IPS DF 6.9 (cell line): ENCODE measurements around the gene IFT80.

ENCODE experiments used
- DNase-seq: peaks from one replicate; pipeline ENCODE4 v3.0.0-alpha.2; 2013; ENCODE audit warnings: low read depth, low spot score
- H3K27ac ChIP-seq: one replicate; pipeline ENCODE4 v1.5.1; 2013; ENCODE audit warnings: low read length, control low read depth
- H3K27me3 ChIP-seq: 2 replicates; pipeline ENCODE4 v1.6.1; 2013; ENCODE audit warnings: mild to moderate bottlenecking, low read length; ENCODE audit not compliant: control insufficient read depth, insufficient read depth
- H3K36me3 ChIP-seq: 2 replicates; pipeline ENCODE4 v1.6.1; 2013; ENCODE audit warnings: low read length; ENCODE audit not compliant: control insufficient read depth, insufficient read depth
- H3K4me1 ChIP-seq: 2 replicates; pipeline ENCODE4 v1.6.1; 2013; ENCODE audit warnings: low read length; ENCODE audit not compliant: control insufficient read depth, insufficient read depth
- H3K4me3 ChIP-seq: 2 replicates; pipeline ENCODE4 v1.5.1; 2013; ENCODE audit warnings: mild to moderate bottlenecking, low read length
- H3K9me3 ChIP-seq: 2 replicates; pipeline ENCODE4 v1.6.1; 2013; ENCODE audit warnings: low read length, inconsistent platforms; ENCODE audit not compliant: control insufficient read depth, insufficient read depth
- WGBS: extraction: QIAGEN DNeasy Blood & Tissue Kit; methylation state at CpG from one replicate; pipeline ENCODE4 v1.1.7; 2013; ENCODE audit warnings: mixed read lengths, missing lambda C conversion rate; ENCODE audit not compliant: insufficient read length, insufficient coverage; 5-methylcytosine and 5-hydroxymethylcytosine counted together

The IFT80 gene

DNA sequence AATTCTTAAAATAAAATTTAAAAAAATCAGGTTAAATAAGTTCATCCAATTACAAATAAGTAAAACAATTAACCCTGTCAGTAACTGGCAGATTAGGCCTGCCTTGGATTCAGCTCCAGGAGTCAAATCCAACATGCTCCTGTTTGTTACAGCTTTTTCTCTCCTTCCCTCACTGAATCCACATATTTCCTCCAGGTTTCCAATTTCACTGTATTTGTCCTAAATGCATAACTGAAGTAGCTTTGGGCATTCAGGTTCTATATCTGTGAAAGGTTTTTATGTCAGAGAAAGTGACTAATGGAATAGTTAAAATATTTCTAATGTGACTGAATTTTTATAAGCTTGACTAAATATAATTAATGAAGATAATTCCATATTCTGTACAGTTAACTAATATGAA, 79.7 kb downstream of the IFT80 start:
- Histone ChIP-seq H3K27me3 (no peaks in the 10 kb centered on the region), H3K36me3 (no peaks in the 10 kb centered on the region), H3K4me3 (no peak overlapping the region), H3K9me3 (no peaks in the 10 kb centered on the region), H3K4me1 (no peaks in the 10 kb centered on the region), H3K27ac (no peak overlapping the region)
- DNase-seq, result no peak

- Histone ChIP-seq H3K36me3 (no peaks in the 10 kb centered on the region), H3K27ac (no peak overlapping the region), H3K4me3 (no peak overlapping the region), H3K9me3 (no peaks in the 10 kb centered on the region), H3K27me3 (no peaks in the 10 kb centered on the region), H3K4me1 (no peaks in the 10 kb centered on the region)
- no peak for DNase-seq
Observed at GRCh38 chr3:160314995-160315394, 84.0 kb downstream of the IFT80 start.

- WGBS, result no CpG with 5 or more reads among the region's 5 CpGs
- no peaks in the 10 kb centered on the region for H3K9me3 ChIP-seq
- no peaks in the 10 kb centered on the region; the same call in 1 of the 2 replicates for H3K27me3 ChIP-seq
- H3K27ac ChIP-seq, result no peak overlapping the region
- H3K4me3 ChIP-seq, result no peak overlapping the region
- no peak for DNase-seq
- no peaks in the 10 kb centered on the region for H3K4me1 ChIP-seq
- no peaks in the 10 kb centered on the region for H3K36me3 ChIP-seq
Observed at GRCh38 chr3:160312014-160312624, 86.9 kb downstream of the IFT80 start.

DNA sequence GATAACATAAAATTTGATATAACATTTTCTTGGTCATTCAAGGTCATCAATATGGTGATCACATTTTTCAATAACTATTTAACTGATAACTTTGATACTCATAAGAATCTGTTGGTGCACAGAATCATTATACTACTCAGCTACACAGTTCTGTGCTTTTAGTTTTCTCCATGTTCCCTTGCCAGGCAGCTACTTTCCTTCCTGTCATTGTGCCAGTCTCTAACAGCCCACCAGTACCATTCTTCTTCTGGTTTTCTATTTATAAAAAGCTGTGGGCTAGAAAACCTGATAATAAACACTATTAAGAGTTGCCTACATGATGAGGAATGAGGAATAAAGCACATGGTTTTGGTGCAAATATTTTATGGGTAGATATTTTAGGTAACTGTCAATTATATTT, 96.2 kb downstream of the IFT80 start:
- H3K4me3 ChIP-seq, result no peak overlapping the region
- H3K9me3 ChIP-seq, result no peaks in the 10 kb centered on the region
- H3K4me1 ChIP-seq, result no peaks in the 10 kb centered on the region
- no peak overlapping the region for H3K27ac ChIP-seq
- H3K27me3 ChIP-seq, result no peaks in the 10 kb centered on the region; the same call in 1 of the 2 replicates
- no peaks in the 10 kb centered on the region for H3K36me3 ChIP-seq
- DNase-seq, result no peak

GRCh38 chr3:160296591-160296990, 102.4 kb downstream of the IFT80 start:
- no peaks in the 10 kb centered on the region for H3K27me3 ChIP-seq
- no peaks in the 10 kb centered on the region for H3K9me3 ChIP-seq
- no peak for DNase-seq
- no peaks in the 10 kb centered on the region for H3K4me1 ChIP-seq
- H3K4me3 ChIP-seq, result no peak overlapping the region
- no peaks in the 10 kb centered on the region for H3K36me3 ChIP-seq
- H3K27ac ChIP-seq, result no peak overlapping the region

GRCh38 chr3:160291909-160292299, 107.1 kb downstream of the IFT80 start:
- Histone ChIP-seq H3K4me1 (no peaks in the 10 kb centered on the region), H3K27ac (no peak overlapping the region), H3K4me3 (no peak overlapping the region), H3K27me3 (no peaks in the 10 kb centered on the region), H3K9me3 (no peaks in the 10 kb centered on the region), H3K36me3 (no peaks in the 10 kb centered on the region)
- no peak for DNase-seq
- no CpG with 5 or more reads among the region's 3 CpGs for WGBS

DNA sequence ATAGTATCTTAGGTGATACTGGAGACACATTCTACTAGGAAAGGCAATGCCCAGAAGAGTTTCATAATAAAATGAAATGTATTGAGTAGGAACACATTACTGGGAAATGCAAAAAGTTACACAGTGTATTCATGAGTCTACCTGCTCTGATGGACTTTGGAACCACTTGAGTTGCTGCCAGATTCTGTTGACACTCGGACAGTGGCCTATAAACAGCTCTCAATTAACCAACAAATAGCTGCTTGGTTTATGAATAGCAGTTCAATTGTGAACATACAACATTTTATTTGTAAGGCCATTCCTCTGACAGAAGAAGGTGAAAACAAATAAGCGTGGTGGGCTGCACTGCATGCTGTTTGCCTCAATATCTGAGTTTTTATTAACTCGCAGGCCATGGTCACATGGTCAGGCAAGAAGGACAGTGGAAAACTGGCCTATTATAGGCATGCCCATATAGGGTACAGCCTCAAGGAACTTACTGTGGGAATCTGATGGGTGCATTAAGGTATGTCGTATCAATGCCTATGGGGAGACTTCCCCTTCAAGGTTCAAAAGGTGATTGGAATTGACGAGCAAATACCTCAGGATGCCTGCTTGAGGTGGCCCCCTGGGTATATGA, 107.6 kb downstream of the IFT80 start:
- Histone ChIP-seq H3K9me3 (no peaks in the 10 kb centered on the region), H3K4me3 (no peak overlapping the region), H3K4me1 (no peaks in the 10 kb centered on the region), H3K36me3 (no peaks in the 10 kb centered on the region), H3K27me3 (no peaks in the 10 kb centered on the region), H3K27ac (no peak overlapping the region)
- WGBS, result no CpG with 5 or more reads among the region's 5 CpGs
- no peak for DNase-seq

DNA sequence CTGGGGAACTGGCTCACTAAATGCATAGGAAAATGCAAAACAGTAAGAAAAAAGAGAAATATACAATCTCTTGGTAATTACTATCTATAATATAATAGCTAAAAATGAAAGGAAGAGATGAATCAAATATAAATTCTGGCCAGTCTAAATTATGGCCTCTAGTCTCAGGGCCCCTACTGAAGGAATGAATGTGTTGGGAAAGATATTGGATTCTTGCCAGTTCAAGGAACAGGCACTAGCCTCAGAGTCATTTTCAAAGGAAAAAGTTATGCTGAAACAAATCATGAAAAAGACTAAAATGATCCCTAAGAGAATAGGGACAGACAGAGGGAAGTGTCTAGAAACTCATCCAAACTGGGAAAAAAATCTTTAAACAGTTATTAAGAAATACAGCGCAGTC, 111.4 kb downstream of the IFT80 start:
- no peak for DNase-seq
- H3K9me3 ChIP-seq, result no peaks in the 10 kb centered on the region
- no peak overlapping the region for H3K27ac ChIP-seq
- H3K36me3 ChIP-seq, result no peaks in the 10 kb centered on the region
- no peak overlapping the region for H3K4me3 ChIP-seq
- H3K27me3 ChIP-seq, result no peaks in the 10 kb centered on the region
- no peaks in the 10 kb centered on the region for H3K4me1 ChIP-seq
- WGBS, result no CpG with 5 or more reads among the region's 1 CpG

- no peak overlapping the region for H3K4me3 ChIP-seq
- no peak for DNase-seq
- H3K27me3 ChIP-seq, result no peaks in the 10 kb centered on the region
- H3K9me3 ChIP-seq, result no peaks in the 10 kb centered on the region
- H3K27ac ChIP-seq, result no peak overlapping the region
- H3K4me1 ChIP-seq, result no peaks in the 10 kb centered on the region
- 100% methylated on average over 1 of the region's 1 CpG for WGBS
- H3K36me3 ChIP-seq, result no peaks in the 10 kb centered on the region
Observed at GRCh38 chr3:160286231-160286630, 112.8 kb downstream of the IFT80 start.

GRCh38 chr3:160280836-160281235, 118.2 kb downstream of the IFT80 start:
- WGBS, result no CpG with 5 or more reads among the region's 1 CpG

DNA sequence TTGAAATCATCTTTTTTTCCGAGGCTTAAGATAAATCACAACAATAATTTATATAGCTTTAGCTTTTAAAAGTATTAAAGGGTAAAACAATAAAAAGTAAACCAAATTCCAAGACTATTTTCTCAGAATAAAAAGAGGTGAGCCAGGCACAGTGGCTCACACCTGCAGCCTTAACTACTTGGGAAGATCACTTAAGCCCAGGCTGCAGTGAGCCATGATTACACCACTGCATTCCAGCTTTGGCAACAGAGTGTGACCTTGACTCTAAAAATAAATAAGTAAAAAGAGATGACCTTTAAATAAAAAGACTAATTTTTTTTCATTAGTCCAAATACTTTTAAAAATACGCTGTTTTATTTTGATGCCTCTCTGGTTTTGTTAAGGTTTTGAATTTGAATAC, 119.4 kb downstream of the IFT80 start:
- H3K36me3 ChIP-seq, result no peaks in the 10 kb centered on the region
- no peaks in the 10 kb centered on the region for H3K27me3 ChIP-seq
- H3K4me1 ChIP-seq, result no peaks in the 10 kb centered on the region
- no CpG with 5 or more reads among the region's 2 CpGs for WGBS
- no peak overlapping the region for H3K4me3 ChIP-seq
- no peak for DNase-seq
- no peak overlapping the region for H3K27ac ChIP-seq
- H3K9me3 ChIP-seq, result no peaks in the 10 kb centered on the region

More at GRCh38 chr3:160280836-160281235, 118.2 kb downstream of the IFT80 start:
- H3K27me3 ChIP-seq, result no peaks in the 10 kb centered on the region
- H3K36me3 ChIP-seq, result no peaks in the 10 kb centered on the region
- H3K4me1 ChIP-seq, result no peaks in the 10 kb centered on the region
- DNase-seq, result no peak
- no peaks in the 10 kb centered on the region for H3K9me3 ChIP-seq
- no peak overlapping the region for H3K4me3 ChIP-seq
- no peak overlapping the region for H3K27ac ChIP-seq
